Gastrocnemius medialis (tissue), 4 donors: ENCODE results near the gene PEX26. TPM values are rescaled to one million over a fixed set of nuclear protein-coding genes. Genes with fewer than 3 reads are reported as not detected.

Experiments
- ATAC-seq, 2 donors: fragments of 150-250 bp; one replicate each; pipeline ENCODE4 v1.9.1; 2016
- DNase-seq, 2 donors: peaks; one replicate each; pipeline ENCODE4 v3.0.0-alpha.2; 2019
- H3K27ac ChIP-seq, 4 donors: fragments of 200-600 bp; sonication (generic); 1 replicate in 1 of 4; 2 replicates in 3 of 4; pipeline ENCODE4 v1.5.1; 2016 to 2018; ENCODE audit warnings: mild to moderate bottlenecking in 2 of 4, moderate library complexity in 1 of 4
- H3K27me3 ChIP-seq, 3 donors: fragments of 200-600 bp; sonication (generic) in 2 of 3; 1 replicate in 1 of 3; 2 replicates in 2 of 3; pipeline versions ENCODE4 v1.5.1 to v1.6.0; 2016 to 2019; ENCODE audit warnings: mild to moderate bottlenecking in 1 of 3, moderate library complexity in 1 of 3
- H3K36me3 ChIP-seq, 2 donors: fragments of 200-600 bp; sonication (generic) in 1 of 2; one replicate each; pipeline ENCODE4 v1.5.1; 2017 to 2018
- H3K4me1 ChIP-seq, 2 donors: fragments of 200-600 bp; sonication (generic) in 1 of 2; one replicate each; pipeline ENCODE4 v1.5.1; 2016 to 2017; ENCODE audit warnings: mild to moderate bottlenecking in 2 of 2
- H3K4me3 ChIP-seq, 4 donors: fragments of 200-600 bp; sonication (generic) in 3 of 4; 1 replicate in 1 of 4; 2 replicates in 3 of 4; pipeline ENCODE4 v1.5.1; 2016 to 2019; ENCODE audit warnings: mild to moderate bottlenecking in 2 of 4
- H3K9me3 ChIP-seq, 3 donors: fragments of 200-600 bp; sonication (generic) in 2 of 3; 1 replicate in 1 of 3; 2 replicates in 2 of 3; pipeline ENCODE4 v1.5.1; 2016 to 2019
- CTCF ChIP-seq, 5 experiments: fragments of 450-650 bp in 3 of 5; fragments of 200-600 bp in 2 of 5; sonication (generic) in 2 of 5; IDR thresholded peaks in 4 of 5; conservative IDR thresholded peaks in 1 of 5; 1 replicate in 4 of 5; 2 replicates in 1 of 5; pipeline ENCODE4 v1.5.1; 2016 to 2019; ENCODE audit warnings: antibody characterized with exemption in 5 of 5, mild to moderate bottlenecking in 3 of 5, moderate library complexity in 3 of 5
- POLR2A ChIP-seq, 2 donors: fragments of 450-650 bp; IDR thresholded peaks; one replicate each; pipeline ENCODE4 v1.6.1; 2017; ENCODE audit warnings: antibody characterized with exemption in 2 of 2, mild to moderate bottlenecking in 2 of 2, moderate library complexity in 2 of 2
- in situ Hi-C, 4 donors: fragments of 200-750 bp; cut with MboI; loops; one replicate each; pipeline versions ENCODE4 v1.15.0 to v1.8.0; 2017; ENCODE audit warnings: low sequenced_read_pairs in 4 of 4
- intact Hi-C: fragments of 100-400 bp; cut with DNase I; formaldehyde crosslinking; loops from one replicate; pipeline ENCODE4 v1.15.1; 2023; ENCODE audit warnings: low total_unique reads
- total RNA-seq, 4 donors: library from RNA; depleted of rRNA; stranded (reverse); fragments of >200 nt; gene quantifications; one replicate each; pipeline versions ENCODE4 v1.1.0 to v1.2.3, GENCODE V29; 2016

PEX26 gene
- total RNA-seq, 4 donors from 2014 or later: 16.4 to 24.7 (median 16.8) TPM

GRCh38 chr22:18144105-18144504 is 66.3 kb downstream of the PEX26 start:
- Histone ChIP-seq H3K36me3 (no peaks in the 10 kb centered on the region), H3K27ac (peak overlapping the region in 2 of 4 donors; percentile 11 to 66), H3K4me3 (no peak overlapping the region), H3K9me3 (no peaks in the 10 kb centered on the region), H3K4me1 (peaks cover under 1 to 3% of the 10 kb centered on the region in 2 donors), H3K27me3 (no peaks in the 10 kb centered on the region)
- ATAC-seq (no peak), DNase-seq (no peak)
- in situ Hi-C loops (no loop called here), intact Hi-C loops (no loop called here)
- TF ChIP-seq POLR2A (IDR thresholded peaks at IDR 0.05) (no peak), CTCF (IDR thresholded peaks at IDR 0.05 in 4 of 5, conservative IDR thresholded peaks at IDR 0.05 in 1 of 5) (no peak)

GRCh38 chr22:18145676-18146388 is 68.0 kb downstream of the PEX26 start:
- in situ Hi-C loops (no loop called here), intact Hi-C loops (no loop called here)
- no peaks in the 10 kb centered on the region for H3K36me3 ChIP-seq
- H3K4me1 ChIP-seq: peaks cover 3 to 16% of the 10 kb centered on the region in 2 donors
- no peak for DNase-seq
- H3K27me3 ChIP-seq: no peaks in the 10 kb centered on the region
- H3K9me3 ChIP-seq: no peaks in the 10 kb centered on the region
- TF ChIP-seq POLR2A (IDR thresholded peaks at IDR 0.05): no peak
- H3K27ac ChIP-seq: peak overlapping the region; percentile 47 to 69 (median 55)
- ATAC-seq: no peak
- no peak overlapping the region for H3K4me3 ChIP-seq

DNA sequence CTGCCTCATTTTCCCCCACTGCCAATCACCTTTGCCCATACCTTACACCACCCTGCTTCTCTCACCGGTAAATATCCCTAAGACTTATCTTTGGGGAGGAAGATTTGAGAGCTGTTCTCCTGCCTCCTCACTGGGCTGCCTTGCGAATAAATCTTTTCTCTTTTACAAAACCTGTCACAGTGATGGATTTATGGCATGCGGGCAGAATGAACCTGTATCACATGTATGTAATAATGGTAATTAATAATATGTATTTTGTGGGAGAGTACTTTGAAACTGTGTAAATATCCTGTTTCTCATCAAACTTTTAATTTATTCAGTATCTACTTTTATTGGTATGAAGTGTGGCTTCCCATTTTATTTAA is 68.6 kb downstream of the PEX26 start:
- no peaks in the 10 kb centered on the region for H3K36me3 ChIP-seq
- TF ChIP-seq CTCF (IDR thresholded peaks at IDR 0.05 in 4 of 5, conservative IDR thresholded peaks at IDR 0.05 in 1 of 5): no peak
- no peak for TF ChIP-seq POLR2A (IDR thresholded peaks at IDR 0.05)
- H3K4me3 ChIP-seq: no peak overlapping the region
- ATAC-seq (no peak), DNase-seq (no peak)
- intact Hi-C loops: no loop called here
- H3K27me3 ChIP-seq: no peaks in the 10 kb centered on the region
- in situ Hi-C loops: no loop called here
- H3K9me3 ChIP-seq: no peaks in the 10 kb centered on the region
- H3K27ac ChIP-seq: peak overlapping the region; percentile 47 to 69 (median 55)
- H3K4me1 ChIP-seq: peaks cover 3 to 19% of the 10 kb centered on the region in 2 donors

DNA sequence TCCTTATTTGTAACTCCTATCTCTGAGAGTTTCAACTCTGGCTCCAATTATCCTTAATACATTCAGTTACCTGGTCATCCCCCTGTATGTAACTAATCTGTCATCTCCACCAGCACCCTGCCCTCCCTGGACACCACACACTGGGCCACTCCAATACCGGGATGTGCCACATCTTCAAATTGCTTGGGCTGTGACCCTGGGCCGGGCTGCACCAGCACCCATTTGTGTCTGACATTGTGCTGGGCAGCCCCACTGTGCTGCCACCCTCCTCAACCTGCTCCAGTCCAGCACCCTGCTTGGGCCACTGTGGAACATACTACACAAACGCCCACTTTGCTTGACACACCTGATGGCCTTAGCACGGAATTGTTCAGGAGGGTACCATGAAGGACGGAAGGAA is 70.0 kb downstream of the PEX26 start:
- peaks cover 3 to 19% of the 10 kb centered on the region in 2 donors for H3K4me1 ChIP-seq
- in situ Hi-C loops: no loop called here
- H3K9me3 ChIP-seq: no peaks in the 10 kb centered on the region
- H3K36me3 ChIP-seq: no peaks in the 10 kb centered on the region
- H3K27me3 ChIP-seq: no peaks in the 10 kb centered on the region
- no peak overlapping the region for H3K4me3 ChIP-seq
- intact Hi-C loops: no loop called here
- DNase-seq: no peak
- ATAC-seq: no peak
- TF ChIP-seq POLR2A (IDR thresholded peaks at IDR 0.05): no peak
- no peak for TF ChIP-seq CTCF (IDR thresholded peaks at IDR 0.05 in 4 of 5, conservative IDR thresholded peaks at IDR 0.05 in 1 of 5)
- H3K27ac ChIP-seq: peak overlapping the region; percentile 39 to 69 (median 53)

DNA sequence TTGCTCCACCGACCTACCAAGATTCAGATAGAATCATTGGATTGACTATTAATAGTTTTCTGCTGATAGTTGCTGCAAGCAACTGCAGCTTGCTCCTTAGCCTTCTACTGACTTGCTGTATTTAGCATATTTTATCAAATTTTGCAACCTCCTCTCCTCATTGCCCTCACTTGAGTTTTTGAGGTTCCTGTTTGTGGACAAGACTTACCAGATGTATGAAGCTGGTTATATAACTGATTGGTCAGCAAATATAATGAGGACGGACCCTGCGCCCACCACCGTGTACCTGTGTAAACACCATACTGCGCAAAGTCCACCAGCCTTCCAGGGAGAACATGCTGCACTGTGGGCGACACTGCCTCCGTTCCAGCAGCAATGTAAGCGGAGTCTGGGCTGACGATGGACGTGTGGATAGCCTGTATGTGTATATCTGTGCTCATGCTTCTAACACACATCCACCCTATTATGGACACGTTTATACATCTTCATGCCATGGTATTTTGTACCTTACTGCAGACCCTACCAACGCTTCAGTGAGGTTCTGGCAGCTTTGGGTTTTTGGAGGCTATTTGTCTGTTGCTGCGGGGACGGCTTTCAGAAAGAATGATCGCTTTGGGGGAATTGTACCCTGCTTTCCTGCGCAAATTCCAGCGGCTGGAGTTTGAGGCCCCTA is 70.6 kb downstream of the PEX26 start:
- peak overlapping the region in 1 of 4 donors; percentile 78 for H3K4me3 ChIP-seq
- no peak for ATAC-seq
- no peak for TF ChIP-seq CTCF (IDR thresholded peaks at IDR 0.05 in 4 of 5, conservative IDR thresholded peaks at IDR 0.05 in 1 of 5)
- TF ChIP-seq POLR2A (IDR thresholded peaks at IDR 0.05): no peak
- no peak for DNase-seq
- H3K9me3 ChIP-seq: no peaks in the 10 kb centered on the region
- peak overlapping the region; percentile 39 to 84 (median 53) for H3K27ac ChIP-seq
- H3K27me3 ChIP-seq: no peaks in the 10 kb centered on the region
- no peaks in the 10 kb centered on the region for H3K36me3 ChIP-seq
- peaks cover 3 to 19% of the 10 kb centered on the region in 2 donors for H3K4me1 ChIP-seq
- in situ Hi-C loops: no loop called here
- intact Hi-C loops: no loop called here
